HG03135 (cell line): Measurements from ENCODE around the gene GRB10.
"Not testable (repeated sequence)": the region's sequence is repeated elsewhere in the genome, so short reads cannot be mapped to it uniquely, and the experiment has no call there.

Source experiments
- ATAC-seq: cut with Tn5 transposase; IDR thresholded peaks from one replicate; pipeline ENCODE4 v1.9.1; 2021; ENCODE audit warnings: mild to moderate bottlenecking, moderate library complexity; ENCODE audit not compliant: unreplicated experiment

Gene GRB10

GRCh38 chr7:50590535-50590934, 192.2 kb downstream of the GRB10 start:
- no peak for ATAC-seq

GRCh38 chr7:50589364-50589763, 193.3 kb downstream of the GRB10 start:
- no peak for ATAC-seq

DNA sequence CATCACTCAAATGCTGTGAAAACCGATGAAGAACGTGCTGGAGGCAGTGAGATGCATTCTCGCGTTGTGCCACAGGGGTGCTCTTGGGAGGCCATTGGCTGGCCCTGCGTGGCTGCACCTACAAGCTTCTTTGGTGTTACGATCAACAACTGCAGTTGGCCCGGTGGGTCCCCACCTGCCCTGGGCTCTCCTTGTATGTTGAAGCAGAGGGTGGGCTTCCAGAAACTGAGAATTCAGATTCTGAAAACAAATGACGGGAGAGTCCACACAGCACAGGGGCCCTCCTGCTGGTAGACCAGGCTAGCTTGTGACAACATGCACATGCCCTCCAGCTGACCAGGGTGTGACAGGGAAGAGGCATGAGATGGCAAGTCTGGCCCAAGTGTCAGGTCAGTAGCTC, 193.8 kb downstream of the GRB10 start:
- ATAC-seq, result no peak

GRCh38 chr7:50587737-50588136, 195.0 kb downstream of the GRB10 start:
- ATAC-seq, result no peak

- no peak for ATAC-seq
Measured at GRCh38 chr7:50584793-50585408, 197.8 kb downstream of the GRB10 start.

GRCh38 chr7:50584386-50584785, 198.3 kb downstream of the GRB10 start:
- ATAC-seq, result no peak

GRCh38 chr7:50583295-50583694, 199.4 kb downstream of the GRB10 start:
- not testable (repeated sequence) for ATAC-seq

- ATAC-seq, result not testable (repeated sequence)
Measured at GRCh38 chr7:50582271-50582670, 200.4 kb downstream of the GRB10 start.

DNA sequence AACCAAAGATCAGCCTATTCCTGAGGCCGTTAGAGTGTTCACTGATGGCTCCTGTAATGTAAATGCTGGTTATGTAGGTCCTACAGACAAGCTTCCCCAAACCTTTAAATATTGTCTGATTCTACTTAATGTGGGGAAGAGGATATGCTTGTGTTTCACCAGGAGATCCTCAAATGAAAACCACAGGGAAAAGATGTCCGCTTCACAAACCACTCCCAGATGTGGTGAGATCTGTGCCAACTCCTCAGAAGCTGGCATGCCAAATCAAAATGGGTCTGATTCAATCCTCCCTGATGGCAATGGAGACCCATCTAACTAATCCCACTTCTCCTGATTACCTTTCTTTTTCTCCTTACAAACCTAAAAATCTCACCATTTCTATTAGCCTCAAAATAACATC, 202.0 kb downstream of the GRB10 start:
- not testable (repeated sequence) for ATAC-seq

DNA sequence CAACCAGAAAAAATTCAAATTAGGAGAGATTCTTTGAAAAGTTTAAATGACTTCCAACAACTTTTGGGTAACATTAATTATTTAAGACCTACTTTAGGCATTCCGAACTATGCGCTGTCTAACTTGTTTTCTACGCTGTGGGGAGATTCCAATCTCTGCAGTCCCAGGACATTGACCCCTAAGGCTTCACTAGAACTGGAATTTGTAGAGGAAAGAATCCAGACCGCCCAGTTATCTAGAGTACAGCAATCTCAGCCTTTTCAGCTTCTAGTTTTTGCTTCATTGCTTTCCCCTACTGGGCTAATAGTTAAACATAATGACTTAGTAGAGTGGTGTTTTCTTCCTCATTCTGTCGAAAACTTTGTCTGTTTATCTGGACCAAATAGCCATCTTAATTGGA, 202.6 kb downstream of the GRB10 start:
- no peak for ATAC-seq

DNA sequence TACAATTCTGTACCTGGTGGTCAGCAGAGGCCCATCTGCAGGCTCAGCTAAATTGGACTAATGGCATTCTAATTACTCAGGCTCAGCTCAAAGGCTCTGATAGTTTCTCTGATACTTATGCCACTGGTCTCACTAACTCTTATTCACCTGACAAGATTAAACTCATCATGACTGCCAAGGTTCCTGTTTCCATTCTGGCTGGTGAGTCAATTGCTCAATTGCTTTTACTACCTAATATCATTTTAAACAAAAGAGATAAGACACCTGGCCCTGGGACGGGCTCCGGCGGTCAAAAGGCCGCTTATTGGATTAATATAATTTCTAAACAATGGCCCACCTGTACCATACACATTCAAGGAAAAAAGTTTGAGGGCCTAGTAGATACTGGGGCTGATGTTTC, 204.6 kb downstream of the GRB10 start:
- ATAC-seq, result not testable (repeated sequence)

GRCh38 chr7:50577569-50577968, 205.1 kb downstream of the GRB10 start:
- ATAC-seq, result no peak

DNA sequence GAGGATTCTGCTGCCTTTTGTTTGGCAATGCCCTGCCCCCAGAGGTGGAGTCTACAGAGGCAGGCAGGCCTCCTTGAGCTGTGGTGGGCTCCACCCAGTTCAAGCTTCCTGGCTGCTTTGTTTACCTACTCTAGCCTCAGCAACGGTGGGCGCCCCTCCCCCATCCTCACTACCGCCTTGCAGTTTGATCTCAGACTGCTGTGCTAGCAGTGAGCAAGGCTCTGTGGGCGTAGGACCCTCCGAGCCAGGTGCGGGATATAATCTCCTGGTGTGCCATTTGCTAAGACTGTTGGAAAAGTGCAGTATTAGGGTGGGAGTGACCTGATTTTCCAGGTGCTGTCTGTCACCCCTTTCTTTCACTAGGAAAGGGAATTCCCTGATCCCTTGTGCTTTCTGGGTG, 206.3 kb downstream of the GRB10 start:
- not testable (repeated sequence) for ATAC-seq

- ATAC-seq, result no peak
Measured at GRCh38 chr7:50567715-50568261, 214.9 kb downstream of the GRB10 start.

DNA sequence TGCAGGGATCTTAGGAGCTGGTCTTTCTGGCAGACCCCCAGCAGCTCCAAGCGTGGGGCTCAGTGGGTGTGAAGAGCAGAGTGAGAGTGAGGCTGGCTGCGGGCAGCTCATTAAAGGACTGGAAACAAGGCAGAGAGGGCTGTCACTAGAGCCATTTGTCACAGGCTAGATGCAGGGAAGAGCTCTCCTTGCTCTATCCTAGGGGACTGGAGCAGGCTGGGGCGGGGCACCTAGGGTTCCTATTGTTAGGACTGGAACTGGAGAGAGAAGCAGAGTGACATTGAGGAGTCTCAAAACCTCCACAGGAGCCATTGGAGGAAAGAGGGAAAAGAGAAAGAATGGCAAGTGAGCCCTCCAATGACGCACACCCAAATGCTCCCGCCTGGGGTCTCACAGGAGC, 216.7 kb downstream of the GRB10 start:
- no peak for ATAC-seq

DNA sequence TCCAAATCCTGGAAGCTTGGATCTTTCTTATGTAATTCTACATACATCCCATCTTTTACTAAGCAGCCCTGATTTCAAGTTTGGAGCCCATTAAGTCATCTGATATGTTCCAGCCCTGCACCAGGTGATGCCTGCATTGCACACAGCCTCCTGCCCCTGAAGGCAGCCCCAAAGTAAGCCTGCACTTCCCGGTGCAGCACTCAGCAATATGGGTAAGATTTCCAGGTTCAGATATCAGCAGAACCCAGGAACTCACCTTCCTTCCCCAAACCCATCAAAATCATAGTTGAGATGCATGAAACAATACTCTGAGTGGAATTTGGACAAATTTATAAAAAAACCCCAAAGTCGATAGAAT, 217.2 kb downstream of the GRB10 start:
- no peak for ATAC-seq

GRCh38 chr7:50564640-50565558, 217.8 kb downstream of the GRB10 start, which contains the start of gene DDC:
DDC (minus strand) TSS chr7:50565405; CDS start chr7:50544085, 21,320 bp downstream.
- ATAC-seq, result no peak

GRCh38 chr7:50564171-50564570, 218.5 kb downstream of the GRB10 start:
- ATAC-seq, result no peak

DNA sequence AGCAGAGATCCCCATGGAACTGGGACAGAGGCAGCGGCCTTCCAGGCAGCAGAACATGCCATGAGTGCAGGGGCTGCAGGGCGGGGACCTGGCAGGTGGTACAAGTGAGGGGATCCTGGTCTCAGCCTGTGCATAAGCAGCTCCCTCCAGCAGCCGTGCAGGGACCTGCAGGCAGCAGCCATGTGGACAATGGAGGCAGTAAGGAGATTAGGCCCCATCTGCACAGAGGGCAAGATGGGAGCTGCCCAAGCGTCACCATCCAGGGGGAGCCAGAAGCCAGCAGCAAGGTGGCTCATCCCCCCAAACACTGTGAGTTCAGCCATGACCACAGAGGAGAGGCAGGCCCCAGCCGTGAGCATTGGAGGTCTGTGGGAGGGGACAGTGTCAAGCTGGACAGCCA, 220.6 kb downstream of the GRB10 start:
- ATAC-seq, result no peak

GRCh38 chr7:50560865-50561351, 221.8 kb downstream of the GRB10 start:
- no peak for ATAC-seq

- no peak for ATAC-seq
Measured at GRCh38 chr7:50559881-50560280, 222.8 kb downstream of the GRB10 start.
